Omental fat pad (tissue), 4 donors: ENCODE results near the gene SH3TC1. TPM values are rescaled to one million over a fixed set of nuclear protein-coding genes. Genes with fewer than 3 reads are reported as not detected.

Experiments
- ATAC-seq: fragments of 150-250 bp; one replicate; pipeline ENCODE4 v1.9.1; 2016; ENCODE audit warnings: mild to moderate bottlenecking, moderate library complexity; ENCODE audit not compliant: low FRiP score
- DNase-seq: peaks from one replicate; pipeline ENCODE4 v3.0.0-alpha.2; 2019; ENCODE audit warnings: low spot score
- CTCF ChIP-seq, 3 donors: fragments of 450-650 bp; IDR thresholded peaks; one replicate each; pipeline ENCODE4 v1.5.1; 2016 to 2017; ENCODE audit warnings: antibody characterized with exemption in 3 of 3, mild to moderate bottlenecking in 3 of 3, moderate library complexity in 2 of 3
- total RNA-seq, 4 donors: library from RNA; depleted of rRNA; stranded (reverse); fragments of >200 nt; gene quantifications; one replicate each; pipeline ENCODE4 v1.1.0, GENCODE V29; 2016

SH3TC1 gene
- total RNA-seq, 4 donors from 2014 or later, result 23.0 to 70.3 (median 29.1) TPM

- no peak for DNase-seq
- no peak for TF ChIP-seq CTCF (IDR thresholded peaks at IDR 0.05)
- no peak for ATAC-seq
Measured at GRCh38 chr4:8286719-8287342, 87.7 kb downstream of the SH3TC1 start.

GRCh38 chr4:8287343-8288280, 88.5 kb downstream of the SH3TC1 start:
- no peak for TF ChIP-seq CTCF (IDR thresholded peaks at IDR 0.05)
- DNase-seq, result no peak
- ATAC-seq, result no peak

GRCh38 chr4:8289151-8289750, 90.2 kb downstream of the SH3TC1 start:
- ATAC-seq, result no peak
- TF ChIP-seq CTCF (IDR thresholded peaks at IDR 0.05), result no peak

GRCh38 chr4:8289956-8290700, 91.0 kb downstream of the SH3TC1 start:
- TF ChIP-seq CTCF (IDR thresholded peaks at IDR 0.05), result no peak
- ATAC-seq (no peak), DNase-seq (no peak)

More at GRCh38 chr4:8289151-8289750, 90.2 kb downstream of the SH3TC1 start:
- DNase-seq, result no peak

GRCh38 chr4:8290701-8290970, 91.5 kb downstream of the SH3TC1 start:
- ATAC-seq (no peak), DNase-seq (no peak)
- no peak for TF ChIP-seq CTCF (IDR thresholded peaks at IDR 0.05)

Other genes starting within 250 kb of the SH3TC1 start
- gene ABLIM2, start 40.5 kb upstream of the SH3TC1 start, total RNA-seq, result 10 to 100 TPM; 10.1 to 34.2 (median 13.7) TPM
- 100 to 1,000 TPM in 1 of 4 donors, 10 to 100 TPM in 3; 15.8 to 147 (median 23.3) TPM for gene HTRA3, start 70.5 kb downstream of the SH3TC1 start, total RNA-seq
- gene ACOX3, start 241.4 kb downstream of the SH3TC1 start, total RNA-seq, result 10 to 100 TPM; 14.7 to 28.2 (median 23.6) TPM
- 10 to 100 TPM; 18.1 to 28.3 (median 23.1) TPM for gene TRMT44, start 241.5 kb downstream of the SH3TC1 start, total RNA-seq